A172 (cell line): ENCODE results near the gene SPATA12. TPM values are rescaled to one million over a fixed set of nuclear protein-coding genes. Genes with fewer than 3 reads are reported as not detected.

ENCODE experiments used
- DNase-seq: peaks from one replicate; pipeline ENCODE4 v3.0.0-alpha.2; 2015; ENCODE audit warnings: low spot score
- total RNA-seq: library from RNA; depleted of rRNA; stranded (reverse); fragments of >200 nt; shearing (Covaris generic); gene quantifications from 2 replicates; pipeline ENCODE4 v1.2.3, GENCODE V29; 2014; rRNA removed

SPATA12 gene
- 0.47 and 1.9 TPM in 2 replicates for total RNA-seq

GRCh38 chr3:57060089-57060821, at the start of gene SPATA12:
SPATA12 (plus strand) TSS chr3:57060664; CDS start chr3:57073695, 13,031 bp downstream.
- peak; percentile 98 for DNase-seq

- no peak for DNase-seq
These were observed 49.4 kb upstream of the SPATA12 start for GRCh38 chr3:57011022-57011421.

GRCh38 chr3:57012847-57013246, 47.6 kb upstream of the SPATA12 start:
- DNase-seq: no peak

- no peak for DNase-seq
These were observed 45.1 kb upstream of the SPATA12 start for GRCh38 chr3:57015350-57015729.

GRCh38 chr3:57015912-57016311, 44.6 kb upstream of the SPATA12 start:
- no peak for DNase-seq

- DNase-seq: peak; percentile 47
These were observed 43.0 kb upstream of the SPATA12 start for GRCh38 chr3:57017459-57017845.

GRCh38 chr3:57018246-57018645, 42.2 kb upstream of the SPATA12 start:
- no peak for DNase-seq

- DNase-seq: no peak
These were observed 41.4 kb upstream of the SPATA12 start for GRCh38 chr3:57019057-57019456.

- DNase-seq: no peak
These were observed 35.2 kb upstream of the SPATA12 start for GRCh38 chr3:57025237-57025636.

- DNase-seq: peak; percentile 31
These were observed 33.5 kb upstream of the SPATA12 start for GRCh38 chr3:57026944-57027343.

GRCh38 chr3:57029383-57029782, 31.1 kb upstream of the SPATA12 start:
- DNase-seq: no peak

GRCh38 chr3:57029924-57030323, 30.5 kb upstream of the SPATA12 start:
- no peak for DNase-seq

- DNase-seq: no peak
These were observed 29.7 kb upstream of the SPATA12 start for GRCh38 chr3:57030721-57031120.

- DNase-seq: no peak
These were observed 28.6 kb upstream of the SPATA12 start for GRCh38 chr3:57031631-57032541.

- DNase-seq: no peak
These were observed 23.5 kb upstream of the SPATA12 start for GRCh38 chr3:57036952-57037351.

- DNase-seq: no peak
These were observed 21.8 kb upstream of the SPATA12 start for GRCh38 chr3:57038466-57039164.

- DNase-seq: no peak
These were observed 18.8 kb upstream of the SPATA12 start for GRCh38 chr3:57041674-57042073.

- no peak for DNase-seq
These were observed 16.9 kb upstream of the SPATA12 start for GRCh38 chr3:57043518-57043917.

GRCh38 chr3:57046101-57046765, 14.2 kb upstream of the SPATA12 start:
- no peak for DNase-seq

GRCh38 chr3:57048052-57048671, 12.3 kb upstream of the SPATA12 start:
- peak; percentile 61 for DNase-seq

GRCh38 chr3:57048728-57049127, 11.7 kb upstream of the SPATA12 start:
- no peak for DNase-seq
